ENCODE measurements around the gene AKAP6.

DNA sequence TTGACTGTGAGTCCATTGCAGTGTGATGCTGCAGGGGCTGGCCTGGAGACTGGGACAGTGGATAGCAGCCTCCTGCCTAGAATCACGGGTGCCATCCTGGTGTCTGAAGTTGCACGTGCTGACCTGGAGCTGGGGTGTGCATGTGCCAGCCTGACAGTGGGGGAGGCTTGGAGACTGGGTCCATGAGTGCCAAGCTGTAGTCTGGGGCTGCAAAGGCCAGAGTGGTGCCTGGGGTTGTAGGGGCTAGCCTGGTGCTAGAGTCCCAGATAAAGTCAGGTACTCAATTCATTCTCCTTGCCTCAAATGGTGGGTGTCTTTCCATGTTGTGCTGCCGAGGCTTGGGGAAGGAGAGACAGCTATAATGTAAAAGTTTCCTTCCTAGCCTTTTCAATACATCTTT, 427.7 kb downstream of the AKAP6 start:
- TF ChIP-seq, protein P1, sequence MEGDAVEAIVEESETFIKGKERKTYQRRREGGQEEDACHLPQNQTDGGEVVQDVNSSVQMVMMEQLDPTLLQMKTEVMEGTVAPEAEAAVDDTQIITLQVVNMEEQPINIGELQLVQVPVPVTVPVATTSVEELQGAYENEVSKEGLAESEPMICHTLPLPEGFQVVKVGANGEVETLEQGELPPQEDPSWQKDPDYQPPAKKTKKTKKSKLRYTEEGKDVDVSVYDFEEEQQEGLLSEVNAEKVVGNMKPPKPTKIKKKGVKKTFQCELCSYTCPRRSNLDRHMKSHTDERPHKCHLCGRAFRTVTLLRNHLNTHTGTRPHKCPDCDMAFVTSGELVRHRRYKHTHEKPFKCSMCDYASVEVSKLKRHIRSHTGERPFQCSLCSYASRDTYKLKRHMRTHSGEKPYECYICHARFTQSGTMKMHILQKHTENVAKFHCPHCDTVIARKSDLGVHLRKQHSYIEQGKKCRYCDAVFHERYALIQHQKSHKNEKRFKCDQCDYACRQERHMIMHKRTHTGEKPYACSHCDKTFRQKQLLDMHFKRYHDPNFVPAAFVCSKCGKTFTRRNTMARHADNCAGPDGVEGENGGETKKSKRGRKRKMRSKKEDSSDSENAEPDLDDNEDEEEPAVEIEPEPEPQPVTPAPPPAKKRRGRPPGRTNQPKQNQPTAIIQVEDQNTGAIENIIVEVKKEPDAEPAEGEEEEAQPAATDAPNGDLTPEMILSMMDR (IDR thresholded peaks at IDR 0.05; ENCODE audit: low read depth, low read length, poor library complexity, severe bottlenecking), result no peak
- no peak for TF ChIP-seq EZH2phosphoT487 (IDR thresholded peaks at IDR 0.05; ENCODE audit: borderline replicate concordance, low read length)
